ENCODE results near the gene ADPRM. TPM values are rescaled to one million over a fixed set of nuclear protein-coding genes. Genes with fewer than 3 reads are reported as not detected.

Gene ADPRM
- total RNA-seq, 2 donors from 2014 or later, result 6.8 to 8.9 TPM

- WGBS, 2 experiments (ENCODE audit: insufficient coverage in 1 of 2, insufficient read length in 1 of 2), result 98% methylated on average over 2 of the region's 2 CpGs; no CpG with 5 or more reads in 1 of the 2 experiments
- H3K4me3 Mint-ChIP-seq, result no peak overlapping the region
- H3K4me3 ChIP-seq (ENCODE audit: low read length), result no peak overlapping the region
These were observed 59.2 kb downstream of the ADPRM start for GRCh38 chr17:10756619-10757018.

GRCh38 chr17:10757067-10757466 lies 59.7 kb downstream of the ADPRM start:
- Histone ChIP-seq H3K27ac (ENCODE audit: low read depth, low read length) (no peak overlapping the region), H3K27me3 (ENCODE audit: control insufficient read depth, insufficient read depth, low read length, poor library complexity, severe bottlenecking) (no peaks in the 10 kb centered on the region), H3K9me3 (ENCODE audit: control insufficient read depth, low read length) (no peaks in the 10 kb centered on the region), H3K4me1 (ENCODE audit: control insufficient read depth, insufficient read depth, low read length) (no peaks in the 10 kb centered on the region), H3K4me3 (ENCODE audit: low read length) (no peak overlapping the region), H3K9ac (ENCODE audit: extremely low read depth, low read length, poor library complexity, severe bottlenecking) (no peak overlapping the region), H3K36me3 (ENCODE audit: control insufficient read depth, insufficient read depth, low read length) (no peaks in the 10 kb centered on the region)
- DNase-seq, result no peak
- Mint-ChIP-seq H3K27ac (no peak overlapping the region), H3K36me3 (ENCODE audit: low read depth) (no peaks in the 10 kb centered on the region), H3K4me1 (peaks cover 30% of the 10 kb centered on the region), H3K9me3 (no peaks in the 10 kb centered on the region), H3K27me3 (ENCODE audit: insufficient read depth) (peaks cover 2% of the 10 kb centered on the region), H3K4me3 (no peak overlapping the region)
- TF ChIP-seq CTCF (conservative IDR thresholded peaks at IDR 0.05), result no peak
- 90 to 95% methylated on average over 2 to 6 of the region's 6 CpGs for WGBS, 2 experiments (ENCODE audit: insufficient coverage in 1 of 2, insufficient read length in 1 of 2)

More at GRCh38 chr17:10756619-10757018, 59.2 kb downstream of the ADPRM start:
- H3K4me1 ChIP-seq (ENCODE audit: control insufficient read depth, insufficient read depth, low read length), result no peaks in the 10 kb centered on the region
- no peaks in the 10 kb centered on the region for H3K36me3 ChIP-seq (ENCODE audit: control insufficient read depth, insufficient read depth, low read length)
- peaks cover 2% of the 10 kb centered on the region for H3K27me3 Mint-ChIP-seq (ENCODE audit: insufficient read depth)
- no peak overlapping the region for H3K27ac Mint-ChIP-seq
- H3K4me1 Mint-ChIP-seq, result peaks cover 30% of the 10 kb centered on the region
- H3K36me3 Mint-ChIP-seq (ENCODE audit: low read depth), result no peaks in the 10 kb centered on the region
- H3K9ac ChIP-seq (ENCODE audit: extremely low read depth, low read length, poor library complexity, severe bottlenecking), result no peak overlapping the region
- H3K27ac ChIP-seq (ENCODE audit: low read depth, low read length), result no peak overlapping the region
- no peaks in the 10 kb centered on the region for H3K9me3 ChIP-seq (ENCODE audit: control insufficient read depth, low read length)
- H3K27me3 ChIP-seq (ENCODE audit: control insufficient read depth, insufficient read depth, low read length, poor library complexity, severe bottlenecking), result no peaks in the 10 kb centered on the region
- DNase-seq, result no peak
- no peak for TF ChIP-seq CTCF (conservative IDR thresholded peaks at IDR 0.05)
- no peaks in the 10 kb centered on the region for H3K9me3 Mint-ChIP-seq

- Mint-ChIP-seq H3K4me3 (no peak overlapping the region), H3K27ac (no peak overlapping the region), H3K4me1 (peaks cover 30% of the 10 kb centered on the region)
These were observed 60.3 kb downstream of the ADPRM start for GRCh38 chr17:10757647-10758046.

More at GRCh38 chr17:10757647-10758046, 60.3 kb downstream of the ADPRM start:
- Histone ChIP-seq H3K4me1 (ENCODE audit: control insufficient read depth, insufficient read depth, low read length) (no peaks in the 10 kb centered on the region), H3K27ac (ENCODE audit: low read depth, low read length) (no peak overlapping the region), H3K4me3 (ENCODE audit: low read length) (no peak overlapping the region), H3K27me3 (ENCODE audit: control insufficient read depth, insufficient read depth, low read length, poor library complexity, severe bottlenecking) (no peaks in the 10 kb centered on the region), H3K9ac (ENCODE audit: extremely low read depth, low read length, poor library complexity, severe bottlenecking) (no peak overlapping the region), H3K9me3 (ENCODE audit: control insufficient read depth, low read length) (no peaks in the 10 kb centered on the region), H3K36me3 (ENCODE audit: control insufficient read depth, insufficient read depth, low read length) (no peaks in the 10 kb centered on the region)
- 79 to 81% methylated on average over 2 of the region's 2 CpGs for WGBS, 2 experiments (ENCODE audit: insufficient coverage in 1 of 2, insufficient read length in 1 of 2)
- no peaks in the 10 kb centered on the region for H3K36me3 Mint-ChIP-seq (ENCODE audit: low read depth)
- peaks cover 2% of the 10 kb centered on the region for H3K27me3 Mint-ChIP-seq (ENCODE audit: insufficient read depth)
- DNase-seq, result no peak
- no peak for TF ChIP-seq CTCF (conservative IDR thresholded peaks at IDR 0.05)
- no peaks in the 10 kb centered on the region for H3K9me3 Mint-ChIP-seq

Data from endodermal cell (in vitro differentiated cells).